ENCODE data around the gene CDPF1. TPM values are rescaled to one million over a fixed set of nuclear protein-coding genes. Genes with fewer than 3 reads are reported as not detected.

Gene CDPF1
- polyA plus RNA-seq, 1 donor from 2014 or later: 32.7 TPM

GRCh38 chr22:46241396-46242007 lies 8.6 kb downstream of the CDPF1 start:
- Histone ChIP-seq H4K20me1 (ENCODE audit: insufficient read depth) (no peaks in the 10 kb centered on the region), H3K4me3 (ENCODE audit: low read length) (no peak overlapping the region), H3K9me2 (ENCODE audit: insufficient read depth, low read length) (no peaks in the 10 kb centered on the region), H3K79me2 (replicated peaks; ENCODE audit: insufficient read depth, low read length) (no peaks in the 10 kb centered on the region), H3K27ac (ENCODE audit: low read length) (no peak overlapping the region), H3K36me3 (ENCODE audit: insufficient read depth, low read length) (no peaks in the 10 kb centered on the region), H3K4me2 (ENCODE audit: low read length) (no peak overlapping the region), H3K9me3 (ENCODE audit: low read length) (no peaks in the 10 kb centered on the region), H3F3A (ENCODE audit: insufficient read depth, low read length, poor library complexity, severe bottlenecking) (no peaks in the 10 kb centered on the region), H3K9ac (ENCODE audit: low read length) (no peak overlapping the region), H3K27me3 (ENCODE audit: insufficient read depth, low read depth, low read length) (no peaks in the 10 kb centered on the region), H2AFZ (ENCODE audit: low read depth, low read length) (no peak overlapping the region)
- TF ChIP-seq POLR2AphosphoS5 (IDR thresholded peaks at IDR 0.05) (no peak), RAD21 (conservative IDR thresholded peaks at IDR 0.05) (no peak), SMC3 (conservative IDR thresholded peaks at IDR 0.05; ENCODE audit: poor library complexity) (no peak), TAF1 (IDR thresholded peaks at IDR 0.05; ENCODE audit: low read depth) (no peak), EZH2 (IDR thresholded peaks at IDR 0.05; ENCODE audit: borderline replicate concordance, insufficient read depth, low read length, poor library complexity, severe bottlenecking) (no peak), MXI1 (conservative IDR thresholded peaks at IDR 0.05; ENCODE audit: poor library complexity, severe bottlenecking) (no peak)

GRCh38 chr22:46240907-46241306 lies 9.2 kb downstream of the CDPF1 start:
- H3K4me2 ChIP-seq (ENCODE audit: low read length): no peak overlapping the region
- H3K27me3 ChIP-seq (ENCODE audit: insufficient read depth, low read depth, low read length): no peaks in the 10 kb centered on the region
- H2AFZ ChIP-seq (ENCODE audit: low read depth, low read length): no peak overlapping the region
- H3K27ac ChIP-seq (ENCODE audit: low read length): no peak overlapping the region
- no peak overlapping the region for H3K9ac ChIP-seq (ENCODE audit: low read length)
- no peaks in the 10 kb centered on the region for H3K79me2 ChIP-seq (replicated peaks; ENCODE audit: insufficient read depth, low read length)
- H3K9me3 ChIP-seq (ENCODE audit: low read length): no peaks in the 10 kb centered on the region
- H3F3A ChIP-seq (ENCODE audit: insufficient read depth, low read length, poor library complexity, severe bottlenecking): no peaks in the 10 kb centered on the region
- H4K20me1 ChIP-seq (ENCODE audit: insufficient read depth): no peaks in the 10 kb centered on the region
- H3K4me3 ChIP-seq (ENCODE audit: low read length): no peak overlapping the region
- TF ChIP-seq POLR2AphosphoS5 (IDR thresholded peaks at IDR 0.05): no peak
- TF ChIP-seq RAD21 (conservative IDR thresholded peaks at IDR 0.05): no peak
- no peak for TF ChIP-seq CTCF (IDR thresholded peaks at IDR 0.05; ENCODE audit: poor library complexity, severe bottlenecking)
- TF ChIP-seq EZH2 (IDR thresholded peaks at IDR 0.05; ENCODE audit: borderline replicate concordance, insufficient read depth, low read length, poor library complexity, severe bottlenecking): no peak
- no peak for TF ChIP-seq SMC3 (conservative IDR thresholded peaks at IDR 0.05; ENCODE audit: poor library complexity)
- no peak for TF ChIP-seq REST (IDR thresholded peaks at IDR 0.05; ENCODE audit: borderline replicate concordance)
- no peak for TF ChIP-seq MXI1 (conservative IDR thresholded peaks at IDR 0.05; ENCODE audit: poor library complexity, severe bottlenecking)
- TF ChIP-seq TAF1 (IDR thresholded peaks at IDR 0.05; ENCODE audit: low read depth): no peak
- TF ChIP-seq EP300 (conservative IDR thresholded peaks at IDR 0.05; ENCODE audit: poor library complexity, severe bottlenecking): no peak
- H3K36me3 ChIP-seq (ENCODE audit: insufficient read depth, low read length): no peaks in the 10 kb centered on the region
- no peaks in the 10 kb centered on the region for H3K9me2 ChIP-seq (ENCODE audit: insufficient read depth, low read length)
